ENCODE data around the gene MAP2K1.
A peak's percentile ranks its signal among the peaks of the same experiment; 100 is the strongest.
"Not testable (repeated sequence)": the region's sequence is repeated elsewhere in the genome, so short reads cannot be mapped to it uniquely, and the experiment has no call there.

MAP2K1 gene

DNA sequence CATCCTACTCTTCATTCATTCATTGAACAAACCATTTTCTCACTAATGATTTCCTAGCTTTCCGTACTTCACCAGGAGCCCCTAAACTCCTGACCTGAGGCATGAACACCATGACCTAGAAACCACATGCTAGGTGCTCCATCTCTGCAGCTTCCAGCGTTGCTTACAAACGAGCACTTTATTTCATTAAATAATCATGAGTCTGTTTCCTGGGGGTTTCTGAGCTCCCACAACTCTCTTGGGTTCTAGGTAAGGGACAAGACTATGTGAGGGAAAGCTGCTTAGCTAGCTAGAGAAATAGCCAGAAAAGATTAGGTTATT, 1.3 kb downstream of the MAP2K1 start:
- H3K27ac Mint-ChIP-seq, result peak overlapping the region; percentile 97
- no peaks in the 10 kb centered on the region for H3K9me3 Mint-ChIP-seq
- H3K4me1 Mint-ChIP-seq, result peaks cover 60% of the 10 kb centered on the region
- ATAC-seq (no peak), DNase-seq (ENCODE audit: low spot score in 2 of 2) (no peak)
- peaks cover 69% of the 10 kb centered on the region for H3K36me3 Mint-ChIP-seq
- H3K4me3 Mint-ChIP-seq, result peak overlapping the region; percentile 98

DNA sequence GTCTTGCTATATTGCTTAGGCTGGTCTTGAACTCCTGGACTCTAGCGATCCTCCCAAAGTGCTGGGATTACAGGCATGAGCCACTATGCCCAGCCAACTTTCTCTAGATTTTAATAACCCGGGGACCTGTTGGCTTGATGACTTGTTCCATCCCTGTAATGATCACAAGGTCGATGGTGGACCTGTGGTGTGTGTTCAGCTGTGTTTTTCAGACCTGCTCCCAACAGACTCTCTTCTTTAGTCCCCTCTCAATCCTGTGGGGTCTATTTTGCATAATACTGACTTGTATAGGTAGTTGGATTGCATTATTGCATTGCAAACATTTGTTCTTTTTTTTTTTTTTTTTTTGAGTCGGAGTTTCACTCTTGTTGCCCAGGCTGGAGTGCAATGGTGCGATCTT, 1.9 kb downstream of the MAP2K1 start:
- Mint-ChIP-seq H3K9me3 (no peaks in the 10 kb centered on the region), H3K36me3 (peaks cover 75% of the 10 kb centered on the region), H3K4me1 (peaks cover 66% of the 10 kb centered on the region), H3K27ac (peak overlapping the region; percentile 76), H3K4me3 (peak overlapping the region; percentile 98)
- DNase-seq (ENCODE audit: low spot score in 2 of 2), result no peak
- no peak for ATAC-seq

DNA sequence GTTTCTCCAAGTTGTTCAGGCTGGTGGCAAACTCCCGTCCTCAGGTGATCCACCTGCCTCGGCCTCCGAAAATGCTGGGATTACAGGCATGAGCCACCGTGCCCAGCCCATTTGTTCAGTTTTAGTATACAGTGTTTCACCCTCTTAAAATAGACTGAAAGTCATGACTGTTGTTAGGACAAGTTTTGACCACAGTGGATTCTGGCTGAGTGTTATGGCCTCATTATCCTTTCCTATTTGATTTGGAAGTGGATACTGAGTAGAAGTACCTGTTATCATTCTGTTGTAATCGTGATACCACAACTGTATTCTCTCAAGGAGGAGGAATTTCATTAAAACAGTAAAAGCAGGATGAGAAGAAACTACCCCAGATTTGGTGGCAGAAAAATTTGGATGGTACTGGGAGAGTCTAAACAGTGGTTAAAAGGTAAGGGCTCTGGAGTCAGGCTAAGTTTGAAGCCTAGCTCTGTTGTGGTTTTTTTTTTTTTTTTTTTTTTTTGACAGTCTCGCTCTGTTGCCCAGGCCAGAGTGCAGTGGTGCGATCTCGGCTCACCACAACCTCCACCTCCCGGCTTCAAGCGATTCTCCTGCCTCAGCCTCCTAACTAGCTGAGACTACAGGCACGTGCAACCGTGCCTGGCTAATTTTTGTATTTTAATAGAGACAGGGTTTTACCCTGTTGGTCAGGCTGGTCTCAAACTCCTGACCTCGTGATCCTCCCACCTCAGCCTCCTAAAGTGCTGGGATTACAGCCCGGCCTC, 2.6 kb downstream of the MAP2K1 start:
- Mint-ChIP-seq H3K4me3 (peak overlapping the region; percentile 98), H3K9me3 (no peaks in the 10 kb centered on the region), H3K4me1 (peaks cover 73% of the 10 kb centered on the region), H3K27ac (peak overlapping the region; percentile 76), H3K36me3 (peaks cover 82% of the 10 kb centered on the region)
- ATAC-seq, result no peak
- no peak for DNase-seq (ENCODE audit: low spot score in 2 of 2)

DNA sequence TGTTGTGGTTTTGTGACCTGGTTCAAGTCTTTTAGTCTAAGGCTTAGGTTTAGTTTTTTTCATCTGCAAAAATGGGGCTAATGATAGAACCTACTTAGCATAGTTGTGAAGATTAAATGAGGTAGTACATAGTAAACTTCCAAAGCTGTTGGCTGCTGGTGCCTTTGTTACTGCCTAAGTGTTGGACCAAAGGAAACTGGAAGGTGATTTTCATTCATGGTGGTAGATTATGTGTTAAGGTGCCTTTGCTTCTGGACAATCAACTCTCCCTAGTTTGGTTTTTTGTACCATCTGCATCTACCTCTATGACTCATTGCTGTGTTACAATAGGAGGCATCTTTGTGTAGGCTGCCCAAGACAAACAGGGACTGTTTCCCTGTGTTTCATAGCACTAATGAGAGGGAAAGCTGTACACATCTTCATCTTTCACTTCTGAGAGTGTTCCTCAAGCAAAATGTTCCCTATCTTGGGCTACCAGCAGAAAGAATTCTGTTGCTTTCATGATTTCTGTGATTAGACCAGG, 3.2 kb downstream of the MAP2K1 start:
- H3K9me3 Mint-ChIP-seq, result no peaks in the 10 kb centered on the region
- DNase-seq (ENCODE audit: low spot score in 2 of 2), result no peak
- ATAC-seq, result no peak
- peak overlapping the region; percentile 98 for H3K4me3 Mint-ChIP-seq
- peak overlapping the region; percentile 76 for H3K27ac Mint-ChIP-seq
- peaks cover 87% of the 10 kb centered on the region for H3K36me3 Mint-ChIP-seq
- peaks cover 76% of the 10 kb centered on the region for H3K4me1 Mint-ChIP-seq

DNA sequence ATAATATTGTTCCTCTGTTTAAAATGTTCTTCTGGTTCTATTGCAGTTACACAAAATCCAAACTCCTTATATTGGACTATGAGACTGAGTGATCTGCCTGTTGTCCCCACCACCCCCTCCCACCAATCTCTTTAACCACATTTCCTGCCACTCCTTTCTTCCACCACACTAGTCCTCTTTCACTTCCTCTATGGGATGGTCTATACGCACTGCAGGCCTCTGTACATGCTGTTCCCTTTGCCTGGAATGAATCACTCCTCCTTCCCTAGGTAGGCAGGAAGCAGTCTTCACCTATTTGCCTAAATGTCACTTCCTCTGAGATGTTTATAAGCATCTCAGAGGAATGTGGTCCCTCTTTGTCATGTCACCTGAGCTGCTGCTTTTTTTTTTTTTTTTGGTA, 4.0 kb downstream of the MAP2K1 start:
- Mint-ChIP-seq H3K4me3 (peak overlapping the region; percentile 98), H3K36me3 (peaks cover 95% of the 10 kb centered on the region), H3K27ac (no peak overlapping the region), H3K4me1 (peaks cover 80% of the 10 kb centered on the region), H3K9me3 (no peaks in the 10 kb centered on the region)
- no peak for ATAC-seq
- DNase-seq (ENCODE audit: low spot score in 2 of 2), result no peak

DNA sequence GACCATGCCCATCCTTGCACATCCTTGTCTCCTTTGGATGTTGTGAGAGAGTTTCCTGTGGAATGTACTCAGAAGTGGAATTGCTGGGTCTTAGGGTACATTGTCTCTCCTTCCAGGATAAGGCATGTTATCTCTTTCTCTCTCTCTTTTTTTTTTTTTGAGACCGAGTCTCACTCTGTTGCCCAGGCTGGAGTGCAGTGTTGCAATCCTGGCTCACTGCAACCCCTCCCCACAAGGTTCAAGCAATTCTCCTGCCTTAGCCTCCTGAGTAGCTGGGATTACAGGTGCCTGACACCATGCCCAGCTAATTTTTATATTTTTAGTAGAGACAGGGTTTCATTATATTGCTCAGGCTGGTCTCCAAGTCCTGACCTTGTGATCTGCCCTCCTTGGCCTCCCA, 6.3 kb downstream of the MAP2K1 start:
- not testable (repeated sequence) for H3K4me3 Mint-ChIP-seq; DNase-seq (ENCODE audit: low spot score in 2 of 2); H3K9me3 Mint-ChIP-seq; ATAC-seq
- Mint-ChIP-seq H3K4me1 (peaks cover 85% of the 10 kb centered on the region), H3K36me3 (peaks cover 99% of the 10 kb centered on the region), H3K27ac (peak overlapping the region; percentile 20)

DNA sequence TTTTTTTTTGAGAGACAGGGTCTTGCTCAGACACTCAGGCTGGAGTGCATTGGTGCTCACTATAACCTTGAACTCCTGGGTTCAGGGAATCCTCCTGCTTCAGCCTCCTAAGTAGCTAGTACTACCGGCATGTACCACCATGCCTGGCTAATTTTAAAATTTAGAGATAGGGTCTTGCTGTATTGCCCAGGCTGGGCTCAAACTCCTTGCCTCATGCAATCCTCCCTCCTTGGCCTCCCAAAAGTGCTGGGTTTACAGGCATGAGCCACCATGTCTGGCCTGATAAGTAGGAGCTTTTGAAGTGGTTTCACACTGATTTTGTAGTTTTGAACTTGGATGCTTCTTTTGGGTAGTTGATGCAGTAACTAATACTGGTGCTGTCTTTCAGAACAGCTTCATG, 7.8 kb downstream of the MAP2K1 start:
- DNase-seq (ENCODE audit: low spot score in 2 of 2) (no peak), ATAC-seq (no peak)
- no peak overlapping the region for H3K4me3 Mint-ChIP-seq
- H3K4me1 Mint-ChIP-seq, result peaks cover 79% of the 10 kb centered on the region
- peaks cover 99% of the 10 kb centered on the region for H3K36me3 Mint-ChIP-seq
- H3K27ac Mint-ChIP-seq, result no peak overlapping the region
- H3K9me3 Mint-ChIP-seq, result no peaks in the 10 kb centered on the region

DNA sequence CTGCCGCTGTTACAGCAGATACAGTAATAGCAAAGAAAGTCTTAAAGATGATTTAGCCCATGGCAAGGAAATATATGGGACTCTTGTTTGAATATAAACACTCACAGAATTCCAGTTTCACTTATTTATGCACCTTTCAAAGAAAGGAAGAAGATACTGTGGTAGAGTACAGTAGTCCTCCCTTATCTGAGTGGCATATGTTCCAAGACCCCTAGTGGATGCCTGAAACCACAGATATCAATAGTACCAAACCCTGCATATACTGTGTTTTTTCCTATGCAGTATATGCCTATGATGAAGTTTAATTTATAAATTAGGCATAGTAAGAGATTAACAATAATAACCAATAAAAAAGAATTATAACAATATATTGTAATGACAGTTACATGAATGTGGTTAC, 8.2 kb downstream of the MAP2K1 start:
- peaks cover 98% of the 10 kb centered on the region for H3K36me3 Mint-ChIP-seq
- peak overlapping the region; percentile 9 for H3K27ac Mint-ChIP-seq
- ATAC-seq, result peak; percentile 15
- DNase-seq (ENCODE audit: low spot score in 2 of 2), result no peak
- H3K4me3 Mint-ChIP-seq, result no peak overlapping the region
- H3K9me3 Mint-ChIP-seq, result no peaks in the 10 kb centered on the region
- peaks cover 75% of the 10 kb centered on the region for H3K4me1 Mint-ChIP-seq

DNA sequence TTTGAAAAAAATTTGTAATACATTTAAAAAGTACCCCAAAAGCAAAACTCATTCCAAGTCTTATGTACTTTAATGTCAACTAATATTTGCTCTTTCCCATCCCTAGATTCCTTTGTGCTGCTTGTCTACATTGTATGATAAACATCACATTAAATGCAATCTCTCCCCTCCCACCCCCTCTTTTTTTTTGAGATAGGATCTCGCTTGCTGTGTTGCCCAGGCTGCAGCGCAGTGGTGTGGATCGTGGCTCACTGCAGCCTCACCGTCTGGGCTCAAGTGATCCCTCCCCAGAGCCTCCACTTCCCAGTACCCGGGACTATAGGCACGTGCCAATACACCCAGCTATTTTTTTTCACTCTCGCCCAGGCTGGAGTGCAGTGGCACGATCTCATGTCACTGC, 12.6 kb downstream of the MAP2K1 start:
- H3K36me3 Mint-ChIP-seq, result peaks cover 77% of the 10 kb centered on the region
- H3K27ac Mint-ChIP-seq, result no peak overlapping the region
- H3K9me3 Mint-ChIP-seq, result no peaks in the 10 kb centered on the region
- no peak for ATAC-seq
- no peak overlapping the region for H3K4me3 Mint-ChIP-seq
- H3K4me1 Mint-ChIP-seq, result peaks cover 73% of the 10 kb centered on the region
- no peak for DNase-seq (ENCODE audit: low spot score in 2 of 2)

DNA sequence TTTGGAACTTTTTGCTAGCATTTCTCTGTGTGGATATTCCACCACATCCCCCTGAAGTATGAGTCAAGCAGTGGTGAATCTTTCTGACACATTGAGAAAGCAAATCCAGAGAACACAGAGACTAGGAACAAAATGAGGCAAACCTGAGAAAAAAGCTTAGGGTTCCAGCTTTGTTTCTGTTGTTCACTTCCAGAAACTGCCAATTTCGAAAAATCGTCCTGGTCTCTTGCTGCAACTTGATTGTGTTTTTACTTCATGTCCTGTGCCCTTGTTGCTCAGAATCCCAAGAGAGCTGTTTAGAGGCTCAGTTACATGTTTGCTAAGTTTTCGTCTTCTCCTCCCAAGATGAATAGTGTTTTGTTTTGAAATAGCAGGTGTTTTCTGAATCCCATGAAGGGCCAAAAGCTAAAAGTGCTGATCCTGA, 13.7 kb downstream of the MAP2K1 start:
- DNase-seq (ENCODE audit: low spot score in 2 of 2), result no peak

DNA sequence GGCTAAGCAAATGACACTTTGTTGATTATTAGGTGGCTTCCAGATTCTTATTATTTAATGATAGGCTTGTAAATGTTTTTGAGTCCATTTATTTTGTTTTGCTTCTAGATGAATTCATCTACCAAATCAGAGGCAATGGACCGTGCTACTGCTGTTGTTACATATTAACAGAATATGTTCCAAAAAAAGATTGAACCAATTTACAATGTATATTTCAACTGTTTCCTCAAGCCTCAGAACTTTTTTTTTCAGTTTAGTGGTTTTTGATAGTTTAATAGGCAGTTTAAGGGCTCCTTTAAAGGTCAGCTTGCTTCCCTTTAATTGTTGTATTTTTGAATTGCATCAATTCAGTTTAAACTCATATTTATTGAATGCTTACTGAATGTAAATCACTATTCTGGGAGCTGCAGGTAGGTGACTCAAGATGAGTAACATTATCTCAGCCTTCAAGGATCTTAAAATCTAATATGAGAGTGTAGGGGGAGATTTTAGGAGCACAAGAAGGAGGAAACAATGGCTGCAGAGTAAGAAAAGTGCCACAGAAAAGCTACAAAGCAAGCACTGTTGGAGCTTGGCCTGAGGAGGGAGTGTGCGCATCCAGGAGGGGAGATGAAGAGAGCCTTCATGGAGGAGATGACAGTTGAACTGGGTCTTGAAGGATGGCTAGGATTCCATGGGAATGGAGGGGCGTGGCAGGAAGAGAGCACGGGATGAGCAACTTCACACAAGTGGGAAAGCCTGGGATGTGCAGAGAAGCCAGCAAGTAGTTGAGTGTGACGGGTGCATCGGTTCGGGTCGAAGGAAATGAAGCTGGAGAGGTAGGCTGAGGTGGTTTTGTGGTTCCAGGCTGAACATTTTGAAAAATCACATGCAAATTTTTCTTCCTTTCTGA, 14.7 kb downstream of the MAP2K1 start:
- peak overlapping the region; percentile 41 for H3K27ac Mint-ChIP-seq
- H3K4me3 Mint-ChIP-seq, result peak overlapping the region; percentile 63
- peak; percentile 49 for ATAC-seq
- peaks cover 66% of the 10 kb centered on the region for H3K4me1 Mint-ChIP-seq
- DNase-seq (ENCODE audit: low spot score in 2 of 2), result no peak
- H3K36me3 Mint-ChIP-seq, result peaks cover 61% of the 10 kb centered on the region
- no peaks in the 10 kb centered on the region for H3K9me3 Mint-ChIP-seq

More for the DNA sequence above, 13.7 kb downstream of the MAP2K1 start:
- no peak for ATAC-seq
- Mint-ChIP-seq H3K36me3 (peaks cover 67% of the 10 kb centered on the region), H3K4me1 (peaks cover 68% of the 10 kb centered on the region), H3K27ac (no peak overlapping the region), H3K9me3 (no peaks in the 10 kb centered on the region), H3K4me3 (no peak overlapping the region)

DNA sequence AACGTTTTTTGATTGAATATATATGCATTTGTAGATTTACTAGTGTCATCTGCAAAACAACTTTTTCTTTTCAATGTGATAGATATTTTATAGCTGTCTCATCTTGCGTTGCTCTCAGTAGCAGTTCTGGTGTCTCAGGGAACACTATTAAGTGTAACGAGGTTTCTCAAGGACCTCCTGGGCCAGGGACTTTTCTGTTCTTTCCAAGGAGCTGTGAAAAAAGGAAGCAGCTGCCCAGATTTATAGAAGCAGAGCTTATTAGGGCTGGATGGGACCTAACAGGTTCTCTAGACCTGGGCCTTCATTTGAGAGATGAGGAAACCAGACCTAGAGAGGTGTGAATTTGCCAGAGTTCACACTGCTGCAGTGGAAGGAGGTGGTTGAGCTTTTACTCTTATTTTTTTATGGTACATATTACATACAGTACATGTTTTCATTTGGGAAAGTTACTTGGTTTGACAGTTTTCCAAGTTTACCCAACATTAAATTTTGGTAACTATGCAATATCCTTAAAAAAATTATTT, 16.1 kb downstream of the MAP2K1 start:
- DNase-seq (ENCODE audit: low spot score in 2 of 2), result no peak
- H3K4me1 Mint-ChIP-seq, result peaks cover 74% of the 10 kb centered on the region
- H3K36me3 Mint-ChIP-seq, result peaks cover 49% of the 10 kb centered on the region
- peak overlapping the region; percentile 63 for H3K4me3 Mint-ChIP-seq
- H3K27ac Mint-ChIP-seq, result no peak overlapping the region
- no peak for ATAC-seq
- H3K9me3 Mint-ChIP-seq, result no peaks in the 10 kb centered on the region

DNA sequence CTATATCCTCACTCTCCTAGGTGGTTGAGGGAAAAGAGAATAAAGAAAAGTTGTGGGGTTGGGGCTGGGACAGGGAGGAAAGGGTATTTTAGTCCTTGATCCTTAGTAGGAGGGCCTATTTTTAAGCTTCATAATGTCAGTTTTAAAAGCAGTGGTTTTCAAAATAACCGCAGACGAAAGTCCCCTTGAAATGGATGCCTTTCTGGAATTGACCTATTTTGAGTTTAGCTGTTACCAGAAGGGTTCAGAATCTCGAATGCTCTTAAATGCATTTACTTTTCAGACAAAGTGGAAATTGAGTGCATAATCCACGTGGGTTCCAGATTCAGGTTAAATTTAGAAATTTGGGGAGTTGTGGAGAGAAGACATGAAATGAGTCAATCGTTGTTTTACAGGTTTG, 16.6 kb downstream of the MAP2K1 start:
- peak overlapping the region; percentile 63 for H3K4me3 Mint-ChIP-seq

DNA sequence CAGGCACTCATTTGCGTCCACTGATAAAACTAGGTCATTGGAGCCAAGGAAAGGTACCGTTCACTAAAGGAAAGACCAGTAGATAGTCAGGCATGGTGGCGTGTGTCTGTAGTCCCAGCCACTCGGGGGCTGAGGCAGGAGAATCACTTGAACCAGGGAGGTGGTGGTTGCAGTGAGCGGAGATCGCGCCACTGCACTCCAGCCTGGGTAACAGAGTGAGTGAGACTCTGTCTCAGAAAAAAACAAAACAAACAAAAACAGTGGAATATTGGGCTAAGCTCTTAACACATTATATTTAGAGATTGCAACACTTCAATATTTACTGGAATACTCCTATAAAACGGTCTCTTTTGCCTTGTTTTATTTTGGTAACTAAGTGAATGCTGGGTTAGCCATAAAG, 17.4 kb downstream of the MAP2K1 start:
- Mint-ChIP-seq H3K4me3 (no peak overlapping the region), H3K4me1 (peaks cover 81% of the 10 kb centered on the region), H3K36me3 (peaks cover 43% of the 10 kb centered on the region), H3K27ac (no peak overlapping the region), H3K9me3 (no peaks in the 10 kb centered on the region)
- DNase-seq (ENCODE audit: low spot score in 2 of 2) (no peak), ATAC-seq (no peak)

More for the DNA sequence above, 16.6 kb downstream of the MAP2K1 start:
- DNase-seq (ENCODE audit: low spot score in 2 of 2) (no peak), ATAC-seq (no peak)
- Mint-ChIP-seq H3K4me1 (peaks cover 74% of the 10 kb centered on the region), H3K9me3 (no peaks in the 10 kb centered on the region), H3K36me3 (peaks cover 44% of the 10 kb centered on the region), H3K27ac (no peak overlapping the region)

DNA sequence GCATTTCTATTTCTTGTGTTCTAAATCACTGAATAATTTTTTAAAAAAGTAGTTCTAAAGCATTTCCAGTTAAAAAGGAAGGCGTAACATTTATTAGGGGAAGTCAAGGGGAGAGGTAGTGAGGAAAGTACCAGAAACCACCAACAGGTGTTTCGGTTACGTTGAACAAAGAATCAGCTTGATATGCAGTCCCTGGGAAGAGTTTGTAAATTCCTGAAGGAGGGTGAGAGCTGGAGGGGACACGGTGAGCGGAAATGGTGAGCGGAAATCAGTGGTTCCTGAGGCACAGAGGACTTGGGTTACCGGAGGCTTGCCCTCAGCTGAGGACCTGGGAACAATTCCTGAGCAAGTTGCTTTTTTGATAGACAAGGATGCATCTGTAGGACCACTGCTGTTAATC, 17.8 kb downstream of the MAP2K1 start:
- H3K27ac Mint-ChIP-seq, result no peak overlapping the region
- H3K9me3 Mint-ChIP-seq, result no peaks in the 10 kb centered on the region
- ATAC-seq, result no peak
- peaks cover 43% of the 10 kb centered on the region for H3K36me3 Mint-ChIP-seq
- no peak for DNase-seq (ENCODE audit: low spot score in 2 of 2)
- peaks cover 85% of the 10 kb centered on the region for H3K4me1 Mint-ChIP-seq
- H3K4me3 Mint-ChIP-seq, result no peak overlapping the region

Measured in stimulated activated effector memory CD8-positive, alpha-beta T cell treated with anti-CD3 and anti-CD28 coated beads, Interleukin-12 subunit alpha, Interleukin-12 subunit beta, amount 100 ng/mL, for 72 hours (primary cell).